Esophagus muscularis mucosa (tissue), 4 donors: ENCODE results near the gene PTPN22. TPM values are rescaled to one million over a fixed set of nuclear protein-coding genes. Genes with fewer than 3 reads are reported as not detected.

Source experiments
- DNase-seq: peaks from one replicate; pipeline ENCODE4 v3.0.0-alpha.2; 2017; ENCODE audit errors: extremely low spot score
- H3K27ac ChIP-seq, 4 donors: fragments of 200-600 bp; sonication (generic); replicated peaks in 1 of 4; 1 replicate in 3 of 4; 2 replicates in 1 of 4; pipeline ENCODE4 v1.5.1; 2016 to 2019; ENCODE audit warnings: mild to moderate bottlenecking in 1 of 4
- H3K27me3 ChIP-seq, 4 donors: fragments of 200-600 bp; sonication (generic); one replicate each; pipeline versions ENCODE4 v1.5.1 to v1.6.0; 2016 to 2019
- H3K36me3 ChIP-seq, 4 donors: fragments of 200-600 bp; sonication (generic); one replicate each; pipeline ENCODE4 v1.5.1; 2016 to 2019
- H3K4me1 ChIP-seq, 4 donors: fragments of 200-600 bp; sonication (generic); one replicate each; pipeline ENCODE4 v1.5.1; 2016 to 2019
- H3K4me3 ChIP-seq, 4 donors: fragments of 200-600 bp; sonication (generic); 1 replicate in 2 of 4; 2 replicates in 2 of 4; pipeline ENCODE4 v1.5.1; 2016 to 2019; ENCODE audit warnings: mild to moderate bottlenecking in 4 of 4, moderate library complexity in 1 of 4
- H3K9me3 ChIP-seq, 4 donors: fragments of 200-600 bp; sonication (generic); 1 replicate in 3 of 4; 2 replicates in 1 of 4; pipeline ENCODE4 v1.5.1; 2016 to 2019
- CTCF ChIP-seq, 3 experiments: fragments of 200-600 bp in 2 of 3; fragments of 450-650 bp in 1 of 3; sonication (generic) in 2 of 3; IDR thresholded peaks; one replicate each; pipeline ENCODE4 v1.5.1; 2017 to 2019; ENCODE audit warnings: antibody characterized with exemption in 3 of 3, mild to moderate bottlenecking in 2 of 3, moderate library complexity in 1 of 3
- EP300 ChIP-seq: sonication (generic); formaldehyde crosslinking; IDR thresholded peaks from one replicate; pipeline ENCODE4 v1.6.1; 2017; ENCODE audit warnings: antibody characterized with exemption
- POLR2A ChIP-seq: fragments of 450-650 bp; IDR thresholded peaks from one replicate; pipeline ENCODE4 v1.6.1; 2017; ENCODE audit warnings: antibody characterized with exemption, moderate library complexity, mild to moderate bottlenecking, low read depth
- POLR2AphosphoS5 ChIP-seq, 2 donors: sonication (generic); formaldehyde crosslinking; IDR thresholded peaks; one replicate each; pipeline ENCODE4 v1.6.1; 2017; ENCODE audit warnings: antibody characterized with exemption in 2 of 2
- WGBS: methylation state at CpG from one replicate; pipeline ENCODE4 v1.1.5; 2018; 5-methylcytosine and 5-hydroxymethylcytosine counted together
- intact Hi-C: fragments of 100-400 bp; cut with DNase I; formaldehyde crosslinking; loops from one replicate; pipeline ENCODE4 v1.15.1; 2023
- total RNA-seq, 4 donors: library from RNA; depleted of rRNA; stranded (reverse); fragments of >200 nt; gene quantifications; one replicate each; pipeline versions ENCODE4 v1.1.0 to v1.2.1, GENCODE V29; 2016

Gene PTPN22
- total RNA-seq, 4 donors from 2014 or later = 0.29 to 2.3 (median 0.63) TPM

- no peak for TF ChIP-seq POLR2AphosphoS5 (IDR thresholded peaks at IDR 0.05)
- 80% methylated on average over 5 of the region's 5 CpGs for WGBS
- H3K36me3 ChIP-seq = peaks cover 5 to 23% (median 19%) of the 10 kb centered on the region in 4 donors
- H3K27me3 ChIP-seq = no peaks in the 10 kb centered on the region
- peaks cover 12 to 19% (median 18%) of the 10 kb centered on the region in 4 donors for H3K4me1 ChIP-seq
- intact Hi-C loops = loop anchor here (5.0 kb wide), 1 partner anchor 63 kb away; the partner anchor contains the start of gene OLFML3
- DNase-seq = no peak
- H3K27ac ChIP-seq = no peak overlapping the region
- no peak overlapping the region for H3K4me3 ChIP-seq
- no peaks in the 10 kb centered on the region for H3K9me3 ChIP-seq
Measured at GRCh38 chr1:113913887-113914664, 42.6 kb upstream of the PTPN22 start.

- intact Hi-C loops = loop anchor here (5.0 kb wide), 1 partner anchor 64 kb away; the partner anchor contains the start of gene OLFML3
- WGBS = 28% methylated on average over 3 of the region's 3 CpGs
Measured at GRCh38 chr1:113913312-113913668, 41.8 kb upstream of the PTPN22 start.

GRCh38 chr1:113912594-113913311, 41.2 kb upstream of the PTPN22 start:
- WGBS = 33% methylated on average over 6 of the region's 6 CpGs
- DNase-seq = no peak

More at GRCh38 chr1:113913312-113913668, 41.8 kb upstream of the PTPN22 start:
- Histone ChIP-seq H3K4me1 (peaks cover 12 to 19% (median 18%) of the 10 kb centered on the region in 4 donors), H3K4me3 (peak overlapping the region in 3 of 4 donors; percentile 10 to 11 (median 11)), H3K27ac (peak overlapping the region; percentile 67 to 82 (median 75)), H3K27me3 (no peaks in the 10 kb centered on the region), H3K9me3 (no peaks in the 10 kb centered on the region), H3K36me3 (peaks cover 11 to 31% (median 27%) of the 10 kb centered on the region in 4 donors)
- no peak for DNase-seq
- TF ChIP-seq CTCF (IDR thresholded peaks at IDR 0.05) = no peak

GRCh38 chr1:113905435-113905861, 33.9 kb upstream of the PTPN22 start:
- no peak for DNase-seq
- peaks cover 25 to 41% (median 31%) of the 10 kb centered on the region in 4 donors for H3K4me1 ChIP-seq
- H3K27me3 ChIP-seq = no peaks in the 10 kb centered on the region
- WGBS = 0% methylated on average over 16 of the region's 17 CpGs
- peak overlapping the region; percentile 69 to 83 (median 77) for H3K4me3 ChIP-seq
- TF ChIP-seq POLR2A (no peak), CTCF (IDR thresholded peaks at IDR 0.05) (no peak), EP300 (no peak), POLR2AphosphoS5 (IDR thresholded peaks at IDR 0.05) (no peak)
- intact Hi-C loops = loop anchor here (1.0 kb wide), 1 partner anchor 24 kb away; the partner anchor contains the start of gene HIPK1
- H3K36me3 ChIP-seq = peaks cover 6 to 38% (median 29%) of the 10 kb centered on the region in 4 donors
- peak overlapping the region; percentile 91 to 93 (median 91) for H3K27ac ChIP-seq
- H3K9me3 ChIP-seq = no peaks in the 10 kb centered on the region

More at GRCh38 chr1:113912594-113913311, 41.2 kb upstream of the PTPN22 start:
- no peaks in the 10 kb centered on the region for H3K9me3 ChIP-seq
- peaks cover 12 to 20% (median 18%) of the 10 kb centered on the region in 4 donors for H3K4me1 ChIP-seq
- peak overlapping the region in 3 of 4 donors; percentile 10 to 11 (median 11) for H3K4me3 ChIP-seq
- peaks cover 12 to 36% (median 31%) of the 10 kb centered on the region in 4 donors for H3K36me3 ChIP-seq
- TF ChIP-seq POLR2AphosphoS5 (IDR thresholded peaks at IDR 0.05) = peak in 1 of 2 donors; percentile 46
- TF ChIP-seq POLR2A = no peak
- no peak for TF ChIP-seq EP300
- no peak for TF ChIP-seq CTCF (IDR thresholded peaks at IDR 0.05)
- H3K27me3 ChIP-seq = no peaks in the 10 kb centered on the region
- intact Hi-C loops = loop anchor here (5.0 kb wide), 1 partner anchor 65 kb away; the partner anchor contains the start of gene OLFML3
- peak overlapping the region; percentile 67 to 82 (median 75) for H3K27ac ChIP-seq
